GM18861 (cell line): ENCODE measurements around the gene TRPM5.

Source experiments
- ATAC-seq: cut with Tn5 transposase; IDR thresholded peaks from one replicate; pipeline ENCODE4 v1.9.1; 2021; ENCODE audit not compliant: unreplicated experiment

The TRPM5 gene

GRCh38 chr11:2470495-2470894, 26.2 kb upstream of the TRPM5 start:
- ATAC-seq = no peak

DNA sequence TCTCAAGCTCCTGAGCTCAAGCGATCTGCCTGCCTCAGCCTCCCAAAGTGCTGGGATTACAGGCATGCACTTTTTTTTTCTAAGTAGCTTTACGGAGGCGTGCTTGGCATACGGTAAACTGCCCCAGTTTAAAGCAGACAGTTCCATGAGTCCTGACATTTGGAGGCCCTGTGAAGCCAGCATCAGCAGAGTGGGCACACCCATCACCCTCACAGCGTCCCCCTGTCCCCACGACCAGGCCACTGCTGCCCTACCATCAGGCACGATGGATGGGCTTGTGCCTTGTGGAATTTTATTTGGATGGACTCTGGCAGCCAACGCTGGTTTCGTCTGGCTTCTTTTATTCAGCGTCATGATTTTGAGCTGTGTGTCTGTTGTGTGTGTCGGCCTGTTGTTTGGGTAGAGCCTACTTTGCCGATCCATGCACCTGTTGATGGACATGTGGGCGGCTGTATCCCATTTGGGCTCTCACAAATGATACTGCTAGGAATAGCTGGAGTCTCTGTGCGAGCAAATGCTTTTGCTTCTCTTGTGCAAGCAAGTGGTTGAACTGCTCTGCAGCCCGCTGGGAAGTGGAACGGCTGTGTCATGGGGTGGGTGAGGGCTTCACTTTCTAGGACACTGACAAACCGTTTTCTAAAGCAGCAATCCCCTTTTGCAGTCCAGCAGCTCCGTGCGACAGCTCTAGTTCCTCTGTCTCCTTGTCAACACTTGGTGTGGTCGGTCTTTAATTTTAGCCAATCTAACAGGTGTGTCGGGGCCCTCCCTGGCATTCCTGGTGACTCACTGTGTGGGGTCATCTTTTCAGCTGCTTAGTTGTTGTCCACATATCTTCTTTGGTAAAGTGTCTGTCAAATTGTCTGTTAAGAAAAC, 24.3 kb upstream of the TRPM5 start:
- no peak for ATAC-seq

GRCh38 chr11:2467695-2468055, 23.4 kb upstream of the TRPM5 start:
- ATAC-seq = no peak

DNA sequence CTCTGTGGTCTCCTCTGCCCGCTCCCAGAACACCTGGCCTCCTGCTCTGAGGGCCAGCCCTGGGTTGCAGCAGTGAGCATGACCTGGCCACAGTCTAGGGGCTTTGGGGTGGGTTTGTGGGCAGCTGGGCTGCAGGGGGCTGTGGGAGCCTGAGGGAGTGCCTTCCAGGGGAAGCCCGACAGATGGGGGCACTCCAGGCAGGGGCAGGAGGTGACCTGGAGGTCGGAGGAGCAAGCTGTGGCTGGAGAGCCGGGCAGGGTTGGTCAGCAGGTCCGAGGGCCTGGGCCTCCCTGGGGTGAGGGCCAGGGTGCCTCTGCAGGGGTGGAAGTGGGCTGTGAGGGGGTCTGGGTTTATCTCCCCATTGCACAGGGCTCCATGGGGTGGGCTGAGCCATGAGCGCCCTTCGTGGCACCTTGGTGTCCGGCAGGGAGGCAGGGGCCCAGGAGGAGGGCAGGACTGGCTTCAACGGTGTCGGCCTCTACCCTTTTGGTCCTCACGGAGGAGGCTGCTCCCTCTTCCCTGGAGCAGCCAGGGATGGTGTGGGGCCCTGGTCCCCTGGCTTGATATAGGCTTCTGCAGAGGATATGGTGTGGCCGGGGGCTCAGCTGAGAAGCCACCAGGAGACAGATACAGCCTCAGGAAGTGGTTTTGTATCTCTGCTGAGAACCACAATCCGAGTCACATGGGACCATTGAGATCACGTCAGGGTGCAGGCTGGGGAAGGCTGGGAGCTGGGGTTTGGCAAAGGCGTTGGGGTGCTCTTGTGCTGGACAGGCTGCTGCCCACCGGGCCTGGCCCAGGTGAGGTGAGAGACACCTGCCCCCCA, 22.8 kb upstream of the TRPM5 start:
- ATAC-seq = peak; percentile 59

- ATAC-seq = no peak
Measured at GRCh38 chr11:2466069-2466801, 21.9 kb upstream of the TRPM5 start.

DNA sequence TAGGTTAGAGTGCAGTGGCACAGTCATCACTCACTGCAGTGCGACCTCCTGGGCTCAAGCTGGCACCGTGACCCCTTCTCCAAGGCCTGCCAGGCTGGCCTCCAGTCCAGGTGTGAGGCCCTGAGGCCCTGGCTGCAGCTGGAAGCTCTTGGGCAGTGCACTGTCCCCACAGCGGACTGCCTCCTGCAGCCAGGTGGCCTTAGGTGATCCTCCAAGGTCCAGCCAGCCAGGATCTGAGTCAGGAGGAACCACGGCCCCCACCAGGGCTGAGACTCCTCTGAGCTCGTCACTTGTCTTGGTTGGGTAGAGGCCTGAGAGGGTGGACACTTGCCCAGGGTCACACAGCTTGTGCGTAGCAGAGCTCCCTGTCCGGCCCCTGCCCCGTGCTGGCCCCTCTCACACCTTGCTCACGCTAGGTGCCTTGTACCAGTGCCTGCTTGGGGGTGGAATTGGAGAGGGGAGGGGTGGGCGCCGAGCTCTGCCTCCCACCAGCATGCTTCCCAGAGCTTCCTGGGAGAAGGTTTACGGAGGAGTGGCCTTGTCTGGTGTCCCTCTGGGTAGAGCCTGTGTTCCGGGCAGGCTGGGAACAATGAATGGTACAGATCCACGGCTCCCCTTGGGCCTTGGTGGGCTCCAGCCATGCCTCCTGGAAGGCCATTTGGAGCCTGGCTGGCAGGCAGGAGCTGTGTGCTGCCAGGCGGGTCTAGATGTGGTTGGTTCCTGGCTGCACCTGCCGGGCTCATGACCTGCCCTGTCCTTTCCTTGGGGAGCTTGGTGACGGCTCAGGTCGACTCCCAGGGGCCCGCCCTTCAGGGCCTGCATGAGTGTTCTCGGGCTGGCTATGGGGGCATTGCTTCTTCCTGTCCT, 21.1 kb upstream of the TRPM5 start:
- no peak for ATAC-seq

DNA sequence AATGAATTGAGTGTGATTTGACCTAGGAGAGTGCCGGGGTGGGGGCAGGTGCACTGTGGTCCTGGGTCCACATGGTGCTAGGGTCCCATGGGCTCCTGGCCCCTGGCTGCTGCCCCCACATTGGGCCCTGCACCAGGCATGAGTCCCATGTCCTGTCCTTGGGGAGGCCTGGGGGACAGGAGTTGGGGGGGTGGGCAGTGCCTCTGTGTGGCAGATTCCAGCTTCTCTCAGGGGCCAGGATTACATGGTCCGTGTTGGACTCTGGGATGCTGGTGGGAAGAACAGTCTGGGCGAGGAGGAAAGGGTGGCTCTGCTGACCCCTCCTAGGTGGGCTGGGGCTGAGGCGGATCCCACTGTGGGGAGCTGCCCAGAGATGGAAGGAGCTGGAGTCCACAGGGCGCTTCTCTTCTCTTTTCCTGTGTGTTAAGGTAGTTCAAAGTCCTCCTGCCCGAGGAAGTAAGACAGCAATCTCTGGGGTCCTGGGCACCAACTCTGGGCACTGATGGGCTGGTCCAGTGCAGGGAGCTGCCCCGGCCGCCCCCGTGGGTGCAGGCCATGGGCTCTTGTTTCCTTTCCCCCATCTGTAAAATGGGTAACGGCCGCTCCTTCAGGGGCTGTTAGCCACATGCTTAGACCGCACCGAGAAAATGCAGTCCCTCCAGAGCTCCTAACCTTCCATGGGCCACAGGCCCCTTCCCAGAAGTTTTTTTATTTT, 20.3 kb upstream of the TRPM5 start:
- no peak for ATAC-seq

- no peak for ATAC-seq
Measured at GRCh38 chr11:2463766-2464277, 19.5 kb upstream of the TRPM5 start.

- ATAC-seq = no peak
Measured at GRCh38 chr11:2462986-2463765, 18.9 kb upstream of the TRPM5 start.

- ATAC-seq = no peak
Measured at GRCh38 chr11:2462543-2462985, 18.2 kb upstream of the TRPM5 start.

DNA sequence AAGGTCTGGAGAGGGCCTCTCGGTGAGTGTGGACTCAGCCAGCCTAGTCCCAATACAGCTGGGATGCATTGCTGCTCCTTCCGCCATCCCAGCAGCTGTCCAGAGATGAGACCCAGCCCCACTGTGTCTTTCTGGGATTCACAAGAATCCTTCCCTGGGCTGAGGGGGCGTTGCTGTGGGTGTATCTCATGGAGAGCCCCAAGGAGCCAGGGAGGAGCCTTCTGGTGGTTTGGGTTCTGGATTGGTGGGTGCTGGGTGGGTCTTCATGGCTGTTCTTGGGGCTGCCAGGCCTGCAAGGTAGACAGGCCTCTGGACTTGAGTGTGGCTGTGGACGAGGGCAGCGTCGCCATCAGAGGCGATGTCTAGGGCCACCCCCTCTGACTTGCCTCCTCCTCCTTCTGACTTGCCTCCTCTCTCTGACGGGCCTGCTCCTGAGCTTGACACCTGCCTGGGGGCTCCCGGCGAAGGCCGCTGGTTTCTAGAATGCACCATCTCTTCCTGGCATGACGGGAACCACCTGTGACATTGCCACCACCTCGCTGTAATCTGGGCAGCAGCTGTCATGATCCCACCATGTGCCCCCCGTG, 17.7 kb upstream of the TRPM5 start:
- no peak for ATAC-seq

- no peak for ATAC-seq
Measured at GRCh38 chr11:2461253-2461955, 17.1 kb upstream of the TRPM5 start.

DNA sequence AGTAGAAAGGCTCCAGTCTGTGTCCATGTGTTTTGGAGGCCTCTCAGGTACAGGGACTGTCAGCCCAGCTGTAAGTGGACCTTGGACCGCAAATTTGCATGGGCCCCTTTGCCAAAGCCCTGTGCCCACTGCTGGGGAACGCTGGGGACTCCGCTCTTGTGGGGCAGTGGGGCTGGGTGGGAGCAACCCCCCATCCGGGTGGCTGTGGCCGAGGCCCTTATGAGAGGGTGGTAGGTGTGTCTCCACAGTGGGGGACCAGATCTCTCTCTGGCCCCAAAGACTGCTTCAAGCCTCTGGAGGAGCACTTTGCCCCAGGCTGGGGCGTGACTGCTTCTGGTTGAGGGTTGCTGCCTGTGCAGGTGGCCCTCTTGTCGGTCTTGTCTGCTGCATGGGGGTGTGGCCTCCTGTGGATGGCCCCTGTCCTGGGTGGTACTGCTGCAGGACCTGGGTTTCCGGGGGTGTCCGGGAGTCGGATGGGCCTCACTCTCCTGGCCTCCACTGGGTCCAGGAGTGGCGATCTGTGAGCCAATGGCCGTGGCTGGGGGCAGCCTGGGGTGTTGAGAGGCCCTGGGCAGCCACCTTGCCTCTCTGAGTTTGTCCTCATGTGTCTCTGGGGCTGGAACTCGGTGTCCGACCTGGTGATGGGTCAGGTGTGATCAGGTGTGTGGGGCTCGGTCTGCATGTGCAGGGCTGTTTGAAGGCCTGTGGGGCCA, 16.4 kb upstream of the TRPM5 start:
- ATAC-seq = no peak

GRCh38 chr11:2459796-2460531, 15.7 kb upstream of the TRPM5 start:
- no peak for ATAC-seq

DNA sequence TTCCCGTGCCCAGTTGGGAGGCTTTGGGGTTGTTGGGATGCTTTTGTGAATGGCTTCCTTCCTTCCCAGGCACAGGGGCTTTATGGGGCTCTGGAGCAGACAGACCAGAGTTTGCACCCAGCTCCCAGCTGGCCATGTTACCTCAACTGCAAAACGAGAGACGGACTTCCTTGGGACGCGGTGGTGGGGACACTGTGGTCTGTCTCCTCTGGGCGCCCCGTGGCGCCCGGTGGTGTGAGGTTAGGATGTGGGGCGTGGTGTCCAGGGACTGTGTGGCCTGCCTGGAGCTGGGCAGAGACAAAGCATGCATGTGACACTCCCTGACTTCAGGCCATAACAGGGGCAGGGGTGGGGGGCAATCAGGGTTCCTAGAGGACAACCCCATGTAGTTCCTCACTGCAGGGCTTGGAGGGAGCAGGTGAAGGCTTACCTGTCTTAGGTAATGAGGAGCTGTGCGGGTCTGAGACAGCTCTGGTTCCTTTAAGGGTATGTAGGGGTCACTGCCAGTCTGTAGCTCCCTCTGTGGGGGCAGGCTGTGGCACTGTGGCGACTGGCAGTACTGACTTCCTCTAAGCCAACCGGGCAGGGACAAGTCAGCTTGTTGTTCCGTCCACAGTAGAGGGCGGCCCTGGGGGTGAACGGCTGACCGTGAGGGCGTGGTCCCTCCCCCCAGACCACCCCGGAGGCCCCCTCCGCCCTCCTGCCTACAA, 14.9 kb upstream of the TRPM5 start:
- ATAC-seq = no peak

DNA sequence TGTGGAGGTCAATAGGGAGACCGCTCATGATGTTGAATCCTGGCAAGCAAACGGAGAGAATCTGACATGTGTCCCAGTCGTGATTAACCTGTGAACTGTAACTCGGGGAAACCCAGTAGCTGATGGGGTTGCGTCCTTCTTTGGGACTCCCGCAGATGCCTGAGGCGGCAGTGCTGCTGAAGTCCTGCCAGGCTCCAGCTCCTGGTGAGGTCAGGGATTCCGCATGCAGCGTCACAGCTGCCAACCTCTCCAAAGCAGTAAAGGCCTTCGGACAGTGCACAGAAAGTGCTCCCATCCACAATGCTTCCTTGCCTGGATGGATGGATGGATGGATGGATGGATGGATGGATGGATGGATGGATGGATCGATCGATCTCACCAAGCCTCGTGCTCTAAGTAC, 14.0 kb upstream of the TRPM5 start:
- ATAC-seq = no peak
